SK-N-SH treated with all-trans-retinoic acid at 6 μM for 48 hours (cell line): ENCODE measurements around the gene PTBP3.

ENCODE experiments used
- ATAC-seq: fragments of 200-7000 bp; cut with Tn5 transposase; 3 replicates; pipeline ENCODE4 v1.9.1; 2020; ENCODE audit warnings: mild to moderate bottlenecking, moderate library complexity
- ARNTL ChIP-seq: fragments of 450-650 bp; formaldehyde crosslinking; IDR thresholded peaks from 2 replicates; pipeline ENCODE4 v1.5.0; 2020; ENCODE audit warnings: low read depth, mild to moderate bottlenecking, moderate library complexity, borderline replicate concordance
- BACH2 ChIP-seq: fragments of 250-450 bp; sonication (Bioruptor Pico); IDR thresholded peaks from 2 replicates; pipeline ENCODE4 v1.9.0; 2021; ENCODE audit warnings: mild to moderate bottlenecking, borderline replicate concordance
- CREB5 ChIP-seq: fragments of 250-450 bp; sonication (Bioruptor Pico); IDR thresholded peaks from 2 replicates; pipeline ENCODE4 v1.5.1; 2020; ENCODE audit warnings: low read depth, mild to moderate bottlenecking, moderate library complexity
- CSDC2 ChIP-seq: fragments of 250-450 bp; sonication (Bioruptor Pico); IDR thresholded peaks from 2 replicates; pipeline ENCODE4 v1.5.0; 2020; ENCODE audit warnings: mild to moderate bottlenecking, moderate library complexity
- ESRRG ChIP-seq: fragments of 250-450 bp; sonication (Bioruptor Pico); IDR thresholded peaks from 2 replicates; pipeline ENCODE4 v1.6.1; 2021; ENCODE audit warnings: mild to moderate bottlenecking
- GLIS3 ChIP-seq: fragments of 250-450 bp; sonication (Bioruptor Pico); IDR thresholded peaks from 2 replicates; pipeline ENCODE4 v1.5.0; 2020; ENCODE audit warnings: mild to moderate bottlenecking, moderate library complexity
- ISL1 ChIP-seq: fragments of 250-450 bp; sonication (Bioruptor Pico); IDR thresholded peaks from 2 replicates; pipeline ENCODE4 v2.1.2; 2022; ENCODE audit warnings: mild to moderate bottlenecking, moderate library complexity
- OSR1 ChIP-seq: fragments of 250-450 bp; sonication (Bioruptor Pico); IDR thresholded peaks from 2 replicates; pipeline ENCODE4 v1.8.0; 2022; ENCODE audit warnings: moderate library complexity, mild to moderate bottlenecking, inconsistent platforms
- PATZ1 ChIP-seq: fragments of 250-450 bp; sonication (Bioruptor Pico); IDR thresholded peaks from 2 replicates; pipeline ENCODE4 v1.8.0; 2020; ENCODE audit warnings: mild to moderate bottlenecking, moderate library complexity, borderline replicate concordance
- POU6F1 ChIP-seq: fragments of 250-450 bp; sonication (Bioruptor Pico); IDR thresholded peaks from 2 replicates; pipeline ENCODE4 v1.8.0; 2021; ENCODE audit warnings: low read depth, mild to moderate bottlenecking, moderate library complexity, borderline replicate concordance
- PPARA ChIP-seq: fragments of 250-450 bp; sonication (Bioruptor Pico); IDR thresholded peaks from 2 replicates; pipeline ENCODE4 v1.5.0; 2020; ENCODE audit warnings: mild to moderate bottlenecking, borderline replicate concordance
- RARB ChIP-seq: fragments of 250-450 bp; sonication (Bioruptor Pico); IDR thresholded peaks from 2 replicates; pipeline ENCODE4 v1.8.0; 2021; ENCODE audit warnings: mild to moderate bottlenecking, moderate library complexity
- SNAI2 ChIP-seq: fragments of 250-450 bp; sonication (Bioruptor Pico); IDR thresholded peaks from 2 replicates; pipeline ENCODE4 v1.5.0; 2020; ENCODE audit warnings: mild to moderate bottlenecking, moderate library complexity
- TCF4 ChIP-seq: fragments of 250-450 bp; sonication (Bioruptor Pico); IDR thresholded peaks from 2 replicates; pipeline ENCODE4 v1.8.0; 2021; ENCODE audit warnings: mild to moderate bottlenecking, moderate library complexity, borderline replicate concordance
- TOX ChIP-seq: fragments of 250-450 bp; sonication (Bioruptor Pico); IDR thresholded peaks from 2 replicates; pipeline ENCODE4 v1.8.0; 2021; ENCODE audit warnings: mild to moderate bottlenecking, moderate library complexity, borderline replicate concordance
- TSHZ2 ChIP-seq: fragments of 250-450 bp; sonication (Bioruptor Pico); IDR thresholded peaks from 2 replicates; pipeline ENCODE4 v1.5.0; 2020; ENCODE audit warnings: mild to moderate bottlenecking, moderate library complexity
- ZC3H10 ChIP-seq: fragments of 250-450 bp; sonication (Bioruptor Pico); IDR thresholded peaks from 2 replicates; pipeline ENCODE4 v1.5.1; 2021; ENCODE audit warnings: mild to moderate bottlenecking, moderate library complexity
- ZFP3 ChIP-seq: fragments of 250-450 bp; sonication (Bioruptor Pico); IDR thresholded peaks from 2 replicates; pipeline ENCODE4 v1.5.0; 2020; ENCODE audit warnings: mild to moderate bottlenecking, moderate library complexity
- ZFP30 ChIP-seq: fragments of 450-650 bp; formaldehyde crosslinking; IDR thresholded peaks from 2 replicates; pipeline ENCODE4 v1.5.0; 2022; ENCODE audit warnings: mild to moderate bottlenecking, moderate library complexity
- ZNF565 ChIP-seq: fragments of 450-650 bp; formaldehyde crosslinking; conservative IDR thresholded peaks from 2 replicates; pipeline ENCODE4 v1.5.0; 2020; ENCODE audit warnings: low read depth, mild to moderate bottlenecking, moderate library complexity
- ZNF70 ChIP-seq: fragments of 450-650 bp; formaldehyde crosslinking; IDR thresholded peaks from 2 replicates; pipeline ENCODE4 v1.5.0; 2020; ENCODE audit warnings: mild to moderate bottlenecking, moderate library complexity
- ZNF8 ChIP-seq: fragments of 450-650 bp; formaldehyde crosslinking; IDR thresholded peaks from 2 replicates; pipeline ENCODE4 v1.5.0; 2020; ENCODE audit warnings: mild to moderate bottlenecking, moderate library complexity

Gene PTBP3

GRCh38 chr9:112328545-112328944 is 4.9 kb downstream of the PTBP3 start:
- ATAC-seq = no peak
- TF ChIP-seq ESRRG (no peak), ISL1 (CRISPR knock-in tag) (no peak), POU6F1 (CRISPR knock-in tag) (no peak), TSHZ2 (CRISPR knock-in tag) (no peak), CREB5 (CRISPR knock-in tag) (no peak), ZFP3 (CRISPR knock-in tag) (no peak), PATZ1 (CRISPR knock-in tag) (no peak), ZFP30 (CRISPR knock-in tag) (no peak), SNAI2 (CRISPR knock-in tag) (no peak), RARB (CRISPR knock-in tag) (no peak), ZNF8 (CRISPR knock-in tag) (no peak), OSR1 (no peak), PPARA (CRISPR knock-in tag) (no peak), GLIS3 (CRISPR knock-in tag) (no peak), BACH2 (CRISPR knock-in tag) (no peak), ZNF565 (CRISPR knock-in tag) (no peak), TCF4 (no peak), ARNTL (CRISPR knock-in tag) (no peak), TOX (CRISPR knock-in tag) (no peak)

- TF ChIP-seq SNAI2 (CRISPR knock-in tag) (no peak), ZNF565 (CRISPR knock-in tag) (no peak), OSR1 (no peak), CSDC2 (CRISPR knock-in tag) (no peak), ZC3H10 (CRISPR knock-in tag) (no peak), ZFP30 (CRISPR knock-in tag) (no peak), ZNF70 (no peak), PPARA (CRISPR knock-in tag) (no peak), ZNF8 (CRISPR knock-in tag) (no peak), CREB5 (CRISPR knock-in tag) (no peak), TOX (CRISPR knock-in tag) (no peak)
- no peak for ATAC-seq
Measured at GRCh38 chr9:112327718-112328450, 5.5 kb downstream of the PTBP3 start.
